ENCODE measurements around the gene PRXL2B.
"Not testable (repeated sequence)": the region's sequence is repeated elsewhere in the genome, so short reads cannot be mapped to it uniquely, and the experiment has no call there.

Gene PRXL2B

DNA sequence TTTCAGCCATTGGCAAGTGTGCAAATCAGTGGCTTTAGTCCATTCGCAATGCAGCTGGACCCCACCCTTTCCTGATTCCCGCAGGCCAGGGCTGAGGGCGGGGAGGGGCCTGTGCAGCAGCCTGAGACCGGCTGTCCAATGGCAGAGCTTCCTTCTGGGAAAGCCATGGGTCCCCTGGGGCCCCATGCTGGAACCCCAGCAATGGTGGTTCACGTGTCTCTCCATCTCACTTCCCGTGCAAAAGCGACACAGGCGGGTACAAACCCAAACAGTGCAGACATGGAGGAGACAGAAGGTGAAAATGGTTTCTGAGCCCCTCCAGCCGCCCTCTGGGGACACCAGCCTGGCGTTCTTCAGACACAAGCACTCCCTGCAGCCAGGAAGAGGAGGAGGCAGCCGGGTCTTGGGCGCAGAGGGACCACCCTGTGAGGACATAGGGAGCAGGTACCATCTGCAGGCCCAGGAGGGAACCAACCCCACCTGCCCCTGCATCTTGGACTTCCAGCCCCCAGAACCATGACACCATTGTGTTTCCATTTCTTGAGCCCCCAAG is 36.2 kb upstream of the PRXL2B start:
- DNase-seq (ENCODE audit: low read depth) = not testable (repeated sequence)

DNA sequence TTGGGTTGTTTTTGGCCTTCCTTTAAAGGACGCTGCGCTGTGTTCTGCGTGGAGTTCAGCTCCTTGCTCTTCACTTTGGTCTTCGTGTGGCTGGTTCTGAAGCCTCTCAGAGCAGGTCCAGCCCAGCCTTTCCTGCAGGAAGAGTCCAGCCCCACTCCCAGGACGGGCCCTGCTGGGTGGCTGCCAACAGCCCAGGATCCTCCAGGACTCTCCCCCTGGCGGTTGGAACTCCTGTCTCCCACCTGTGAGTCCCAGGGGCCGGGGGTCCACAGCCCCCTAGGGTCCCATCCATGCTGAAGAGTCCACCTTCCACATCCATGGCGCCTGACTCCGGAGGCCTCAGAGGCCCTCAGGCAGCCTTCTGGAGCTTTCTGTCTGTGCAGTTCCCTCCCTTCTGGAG is 35.0 kb upstream of the PRXL2B start:
- DNase-seq (ENCODE audit: low read depth) = not testable (repeated sequence)

DNA sequence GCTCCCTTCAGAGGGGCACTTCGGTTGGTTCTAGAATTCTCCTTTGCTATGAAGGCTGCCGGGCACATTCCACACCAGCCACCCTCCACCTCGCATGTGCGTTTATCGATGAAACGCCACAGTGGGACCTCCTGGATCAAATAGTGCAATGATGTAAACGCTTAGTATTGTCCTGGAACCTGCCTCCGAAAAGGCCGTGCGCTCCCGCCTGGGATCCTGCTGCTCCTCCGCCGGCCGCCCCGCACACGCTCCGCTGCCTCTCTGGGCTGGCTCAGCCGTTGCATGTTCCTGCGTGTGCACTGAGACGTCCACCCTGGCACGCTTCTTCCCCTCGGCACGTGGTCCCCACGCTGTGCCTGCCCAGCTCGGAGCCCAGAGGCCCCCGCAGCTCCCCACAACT is 34.4 kb upstream of the PRXL2B start:
- DNase-seq (ENCODE audit: low read depth) = no peak

DNA sequence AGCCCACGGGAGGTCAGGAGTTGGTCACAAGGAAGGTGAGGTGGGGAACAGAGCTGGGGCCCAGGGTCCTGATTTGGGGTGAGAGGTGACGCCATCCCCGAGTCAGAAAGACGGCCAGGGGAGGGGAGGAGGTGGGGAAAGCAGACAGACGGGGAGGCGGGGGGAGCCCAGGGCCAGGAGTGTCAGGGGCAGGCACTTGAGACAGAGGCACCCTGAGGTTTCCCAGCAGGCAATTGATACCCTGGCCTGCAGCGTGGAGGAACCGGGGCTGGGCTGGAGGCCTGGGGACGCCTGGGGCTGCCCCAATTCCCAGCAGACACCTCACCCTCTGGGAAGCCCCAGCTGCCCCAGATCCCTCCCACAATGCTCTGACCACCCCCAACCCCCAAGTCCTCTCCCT is 33.5 kb upstream of the PRXL2B start:
- DNase-seq (ENCODE audit: low read depth) = not testable (repeated sequence)

DNA sequence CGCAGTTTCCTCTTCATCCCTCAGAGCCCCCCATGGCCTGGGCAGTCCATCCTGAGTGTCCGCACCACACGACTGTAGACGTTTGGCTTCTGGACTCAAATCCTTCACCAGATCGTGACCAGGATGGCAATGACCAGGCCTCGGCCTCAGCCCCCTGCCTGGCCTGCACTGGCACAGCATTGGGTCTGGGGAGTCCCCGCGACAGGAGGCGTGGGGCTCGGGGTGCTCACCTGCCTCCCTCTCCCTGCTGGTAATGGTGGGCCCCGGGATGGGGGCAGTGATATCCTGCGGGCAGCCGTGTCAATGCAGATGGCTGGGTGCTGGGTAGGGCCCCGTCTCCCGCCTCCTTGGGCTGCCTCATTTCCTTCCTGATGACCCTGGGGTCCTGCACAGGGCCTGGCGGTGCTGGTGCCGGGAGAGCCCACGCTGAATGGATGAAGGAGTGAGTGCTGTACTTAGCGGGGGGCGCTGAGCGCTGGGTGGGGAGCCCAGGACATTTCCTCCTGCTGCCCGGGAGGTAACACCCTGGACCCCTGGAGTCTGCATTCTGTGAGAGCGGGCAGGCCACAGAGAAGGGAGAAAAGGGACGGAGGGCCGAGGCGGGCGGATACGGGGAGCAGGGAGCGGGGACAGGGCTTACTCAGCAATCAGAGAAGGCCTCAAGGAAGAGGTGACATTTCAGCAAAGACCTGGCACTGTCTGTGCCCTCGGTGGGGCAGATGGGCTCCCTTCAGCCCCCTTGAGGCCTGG is 32.5 kb upstream of the PRXL2B start:
- DNase-seq (ENCODE audit: low read depth) = no peak

DNA sequence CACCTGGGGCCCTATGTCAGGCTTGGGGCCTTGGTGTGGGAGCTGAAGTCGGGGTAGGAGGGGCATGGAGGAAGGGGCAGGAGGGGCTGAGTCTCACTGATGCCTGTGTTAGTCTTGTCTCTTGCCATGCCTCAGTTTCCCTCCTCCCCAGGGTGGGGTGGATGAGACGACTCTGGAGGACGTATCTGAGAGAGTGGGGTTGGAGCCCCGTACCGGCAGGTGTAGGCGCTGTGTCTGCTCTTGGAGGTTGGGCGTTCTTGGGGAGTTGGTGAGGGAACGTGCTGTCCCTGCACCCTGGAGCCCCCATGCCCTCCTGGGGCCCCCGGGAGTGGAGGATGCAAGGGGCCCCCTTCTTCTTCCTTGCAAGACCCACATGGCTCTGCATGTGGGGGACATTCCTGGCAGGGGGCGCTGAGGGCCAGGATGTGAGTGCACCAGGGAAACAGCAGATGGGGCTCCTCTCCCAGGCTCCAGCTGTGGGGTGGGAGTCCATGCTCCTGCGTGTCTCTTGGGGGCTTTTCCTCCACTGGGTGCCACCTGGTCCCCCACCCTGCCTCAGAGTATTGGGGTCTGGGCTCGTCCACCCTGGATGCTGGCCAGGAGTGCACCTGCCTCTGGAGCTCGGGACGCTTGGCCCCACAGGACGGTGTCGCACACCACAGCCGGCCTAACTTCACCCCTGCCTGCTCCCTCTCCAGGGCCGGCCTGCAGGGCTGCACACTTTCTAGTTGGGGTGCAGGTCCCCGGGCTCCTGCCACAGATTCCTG is 31.8 kb upstream of the PRXL2B start:
- peak; percentile 18 for DNase-seq (ENCODE audit: low read depth)

DNA sequence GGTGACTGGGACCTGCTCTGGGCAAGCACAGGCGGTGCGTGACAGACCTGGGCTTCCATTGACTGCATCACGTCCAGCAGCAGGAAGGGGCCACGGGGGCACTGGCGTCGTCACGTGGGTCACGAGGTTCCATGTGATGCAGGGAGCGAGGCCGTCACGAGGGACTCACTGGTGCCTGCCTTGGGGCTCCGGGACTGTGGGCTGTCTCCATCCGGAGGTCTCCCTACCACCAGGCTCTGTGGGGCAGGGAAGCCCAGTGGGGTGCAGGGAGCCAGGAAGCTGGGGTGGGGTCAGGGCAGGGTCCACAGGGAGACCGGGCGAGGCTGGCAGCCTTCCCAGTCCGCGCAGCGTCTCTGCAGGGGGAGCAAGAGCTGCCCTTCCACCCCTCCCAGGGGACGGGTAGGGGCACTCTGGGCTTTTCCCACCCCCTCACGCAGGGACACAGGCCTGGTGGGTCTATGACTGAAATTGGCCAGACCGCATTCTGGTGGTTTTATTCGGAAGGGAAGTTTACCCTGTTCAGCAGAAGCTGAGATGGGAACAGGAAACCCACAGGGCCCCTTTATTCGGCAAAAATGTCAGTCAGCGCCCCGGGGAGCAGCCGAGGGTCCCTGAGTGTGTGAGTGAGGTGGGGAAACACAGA is 30.8 kb upstream of the PRXL2B start:
- DNase-seq (ENCODE audit: low read depth) = peak; percentile 72

DNA sequence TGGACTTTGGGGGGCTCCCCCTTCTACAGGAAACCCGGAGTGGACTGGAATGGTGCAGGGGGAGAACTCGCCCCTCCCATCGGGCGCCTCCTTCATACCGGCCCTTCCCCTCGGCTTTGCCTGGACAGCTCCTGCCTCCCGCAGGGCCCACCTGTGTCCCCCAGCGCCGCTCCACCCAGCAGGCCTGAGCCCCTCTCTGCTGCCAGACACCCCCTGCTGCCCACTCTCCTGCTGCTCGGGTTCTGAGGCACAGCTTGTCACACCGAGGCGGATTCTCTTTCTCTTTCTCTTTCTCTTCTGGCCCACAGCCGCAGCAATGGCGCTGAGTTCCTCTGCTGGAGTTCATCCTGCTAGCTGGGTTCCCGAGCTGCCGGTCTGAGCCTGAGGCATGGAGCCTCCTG is 30.3 kb upstream of the PRXL2B start, which contains the start of gene TNFRSF14:
TNFRSF14 (plus strand) TSS at position 95 of the 401 bp plus-strand sequence; CDS start at position 389, 294 bp downstream.
- DNase-seq (ENCODE audit: low read depth) = peak; percentile 57

DNA sequence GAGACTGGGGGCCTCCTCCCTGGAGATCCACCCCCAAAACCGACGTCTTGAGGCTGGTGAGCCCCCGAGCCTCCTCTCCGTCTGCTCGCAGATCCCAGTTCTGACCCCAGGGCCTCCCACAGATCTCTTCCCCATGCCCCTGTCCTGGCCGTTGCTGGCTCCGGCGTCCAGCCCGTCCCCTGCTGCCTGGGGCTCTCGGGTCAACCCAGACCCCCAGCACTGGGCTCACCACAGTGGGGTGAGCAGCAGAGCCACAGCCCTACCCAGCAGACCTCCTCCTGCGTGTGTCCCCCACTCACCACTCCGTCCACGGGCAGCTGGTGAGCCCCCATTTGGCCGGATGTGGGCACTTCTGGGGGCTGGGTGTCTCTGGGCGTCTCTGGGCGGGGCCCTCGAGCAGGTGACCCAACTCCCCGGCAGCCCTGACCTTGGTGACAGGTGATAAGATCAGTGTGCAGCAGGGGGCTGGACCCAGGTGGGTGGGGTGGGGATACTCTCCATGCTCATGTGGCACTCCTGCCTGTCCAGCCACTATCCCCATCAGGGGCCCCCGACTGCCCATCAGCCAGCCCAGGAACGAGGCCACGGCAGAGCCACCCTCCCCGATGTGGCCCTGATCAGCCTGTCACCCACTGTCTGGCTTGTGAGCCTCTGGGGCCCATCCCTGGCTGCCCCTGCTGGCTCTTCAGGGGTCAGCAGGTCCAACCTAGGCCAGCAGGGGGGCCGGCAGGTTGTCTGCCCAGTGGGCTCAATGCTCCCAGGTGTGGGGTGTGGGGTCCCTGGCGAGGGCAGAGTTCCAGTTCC is 29.7 kb upstream of the PRXL2B start:
- DNase-seq (ENCODE audit: low read depth) = peak; percentile 31

DNA sequence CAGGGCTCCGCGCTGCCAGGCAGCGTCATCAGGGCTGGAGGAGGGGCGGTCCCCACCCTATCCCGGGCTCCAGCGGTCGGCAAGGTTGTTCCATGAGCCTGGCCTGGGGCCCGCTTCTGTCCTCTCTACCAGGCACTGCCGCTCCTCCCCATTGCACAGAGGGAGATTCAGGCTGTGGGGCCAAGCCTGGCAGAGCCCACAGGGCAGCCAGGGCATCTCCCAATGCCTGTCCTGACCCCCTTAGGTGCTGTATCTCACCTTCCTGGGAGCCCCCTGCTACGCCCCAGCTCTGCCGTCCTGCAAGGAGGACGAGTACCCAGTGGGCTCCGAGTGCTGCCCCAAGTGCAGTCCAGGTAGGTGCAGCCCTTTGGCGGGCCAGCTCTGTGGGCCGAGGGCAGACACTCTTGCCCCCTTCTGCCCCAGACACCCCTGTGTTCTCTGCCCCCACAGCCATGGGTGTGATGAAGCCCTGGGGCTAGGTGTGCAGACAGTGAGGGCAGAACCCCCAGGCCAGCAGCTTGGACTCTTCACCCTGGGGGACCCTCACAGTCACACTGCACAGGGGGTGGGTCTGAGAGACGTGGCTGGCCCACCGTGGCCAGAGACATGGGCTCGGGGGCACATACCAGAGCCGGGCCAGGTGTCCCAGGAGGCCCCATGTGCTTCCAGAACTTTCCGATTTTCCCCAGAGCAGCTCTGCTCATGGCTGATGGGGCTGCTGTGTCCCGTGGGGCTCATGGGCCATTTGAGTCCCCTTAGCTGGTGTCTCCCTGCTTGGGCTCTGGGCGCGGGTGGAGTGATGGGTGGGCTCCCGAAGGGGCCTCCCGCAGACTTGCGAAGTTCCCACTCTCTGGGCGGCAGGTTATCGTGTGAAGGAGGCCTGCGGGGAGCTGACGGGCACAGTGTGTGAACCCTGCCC is 28.8 kb upstream of the PRXL2B start:
- DNase-seq (ENCODE audit: low read depth) = no peak

DNA sequence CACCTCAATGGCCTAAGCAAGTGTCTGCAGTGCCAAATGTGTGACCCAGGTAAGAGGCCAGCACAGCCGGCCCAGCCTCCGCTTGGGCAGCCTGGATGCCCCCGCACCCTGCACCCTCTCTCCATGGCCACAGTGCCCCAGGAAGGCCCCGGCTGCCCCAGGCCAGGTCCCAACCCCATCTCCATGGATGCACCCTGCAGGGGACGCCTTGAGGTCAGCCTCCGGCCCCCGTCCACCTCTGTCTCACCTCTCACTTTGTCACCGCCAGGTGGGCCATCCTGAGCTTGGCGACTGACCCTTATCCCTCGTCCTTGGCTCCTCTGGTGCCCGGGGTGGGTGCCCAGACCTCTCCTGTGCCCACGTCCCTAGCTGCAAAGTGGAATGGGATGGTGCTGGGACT is 28.2 kb upstream of the PRXL2B start:
- DNase-seq (ENCODE audit: low read depth) = no peak

DNA sequence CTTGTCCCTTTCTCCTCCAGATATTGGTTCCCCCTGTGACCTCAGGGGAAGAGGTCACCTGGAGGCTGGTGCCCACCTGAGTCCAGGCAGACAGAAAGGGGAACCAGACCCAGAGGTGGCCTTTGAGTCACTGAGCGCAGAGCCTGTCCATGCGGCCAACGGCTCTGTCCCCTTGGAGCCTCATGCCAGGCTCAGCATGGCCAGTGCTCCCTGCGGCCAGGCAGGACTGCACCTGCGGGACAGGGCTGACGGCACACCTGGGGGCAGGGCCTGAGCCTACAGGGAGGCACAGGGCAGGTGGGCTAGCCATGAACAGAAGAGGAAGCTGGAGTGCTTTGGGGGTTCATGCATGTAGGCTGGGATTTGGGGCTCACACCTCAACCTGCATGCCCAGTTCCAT is 27.7 kb upstream of the PRXL2B start:
- DNase-seq (ENCODE audit: low read depth) = no peak

DNA sequence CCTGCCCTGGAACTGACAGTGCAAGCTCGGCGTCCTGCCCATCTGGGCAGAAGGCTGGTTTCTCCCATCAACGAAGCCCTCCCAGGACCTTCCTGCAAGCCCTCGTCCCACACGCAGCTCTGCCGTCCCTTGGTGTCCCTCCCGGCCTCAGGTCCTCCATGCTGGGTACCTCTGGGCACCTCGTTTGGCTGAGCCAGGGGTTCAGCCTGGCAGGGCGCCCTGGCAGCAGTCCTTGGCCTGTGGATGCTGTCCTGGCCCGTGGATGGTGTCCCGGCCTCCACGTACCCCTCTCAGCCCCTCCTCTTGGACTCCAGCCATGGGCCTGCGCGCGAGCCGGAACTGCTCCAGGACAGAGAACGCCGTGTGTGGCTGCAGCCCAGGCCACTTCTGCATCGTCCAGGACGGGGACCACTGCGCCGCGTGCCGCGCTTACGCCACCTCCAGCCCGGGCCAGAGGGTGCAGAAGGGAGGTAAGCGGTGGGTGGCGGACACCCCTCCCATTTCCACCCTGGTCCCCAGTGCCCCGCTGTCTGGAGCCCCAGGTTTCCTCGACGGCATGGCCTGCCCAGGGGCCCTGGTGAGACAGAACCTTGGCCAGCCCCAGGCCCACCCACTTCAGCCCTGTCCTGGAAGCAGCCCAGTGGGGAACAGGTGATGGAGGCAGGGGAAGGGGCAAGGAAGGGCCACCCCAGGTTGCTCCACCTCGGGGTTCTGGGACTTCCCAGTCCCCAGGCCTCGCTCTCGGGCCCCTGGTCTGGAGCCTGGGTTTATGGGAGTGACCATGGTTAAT is 26.9 kb upstream of the PRXL2B start:
- no peak for DNase-seq (ENCODE audit: low read depth)

DNA sequence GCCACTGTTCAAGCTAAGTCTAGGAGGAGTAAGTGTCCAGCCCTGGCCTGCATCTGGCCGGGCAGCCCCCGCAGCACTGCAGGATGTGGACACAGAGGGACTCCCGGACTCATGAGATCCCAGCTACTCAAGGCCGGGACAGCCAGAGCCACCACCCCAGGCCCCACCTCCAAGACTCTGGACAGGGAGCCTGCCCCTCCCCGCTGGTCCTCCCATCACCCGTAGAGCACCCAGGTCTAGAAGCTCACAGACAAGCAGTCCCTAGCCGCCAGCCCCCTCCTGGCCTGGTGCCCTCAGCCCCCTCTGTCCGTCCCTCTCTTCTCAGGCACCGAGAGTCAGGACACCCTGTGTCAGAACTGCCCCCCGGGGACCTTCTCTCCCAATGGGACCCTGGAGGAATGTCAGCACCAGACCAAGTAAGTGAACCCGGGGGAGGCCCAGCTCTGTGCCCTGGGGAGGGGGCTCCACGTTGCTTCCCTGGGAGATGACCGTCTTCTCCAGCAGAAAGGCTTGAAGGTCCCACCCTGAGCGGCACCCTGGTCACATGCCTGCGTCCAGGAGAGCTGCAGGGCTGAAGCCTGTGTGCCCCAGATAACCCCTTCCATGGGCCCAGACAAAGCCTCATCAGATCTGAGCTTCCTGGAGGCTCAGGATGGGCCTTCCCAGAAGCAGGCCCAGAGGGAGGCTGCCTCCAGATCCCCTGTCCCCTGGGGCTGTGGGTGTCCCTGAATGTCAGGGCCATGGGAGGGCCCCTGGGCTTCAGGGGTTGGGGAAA is 26.1 kb upstream of the PRXL2B start:
- no peak for DNase-seq (ENCODE audit: low read depth)

DNA sequence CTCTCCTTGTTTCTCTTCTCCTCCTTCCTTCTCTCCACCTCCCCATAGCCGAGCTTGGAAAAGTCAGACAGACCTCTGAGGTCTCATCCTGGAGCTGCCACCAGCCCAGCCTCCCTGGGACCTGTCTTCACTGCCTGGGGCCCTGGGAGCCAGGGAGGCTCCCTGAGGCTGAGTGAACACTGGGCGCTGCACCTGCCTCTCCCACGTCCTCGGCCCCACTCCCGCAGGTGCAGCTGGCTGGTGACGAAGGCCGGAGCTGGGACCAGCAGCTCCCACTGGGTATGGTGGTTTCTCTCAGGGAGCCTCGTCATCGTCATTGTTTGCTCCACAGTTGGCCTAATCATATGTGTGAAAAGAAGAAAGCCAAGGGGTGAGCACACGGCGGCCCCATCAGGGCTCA is 25.1 kb upstream of the PRXL2B start:
- DNase-seq (ENCODE audit: low read depth) = no peak

DNA sequence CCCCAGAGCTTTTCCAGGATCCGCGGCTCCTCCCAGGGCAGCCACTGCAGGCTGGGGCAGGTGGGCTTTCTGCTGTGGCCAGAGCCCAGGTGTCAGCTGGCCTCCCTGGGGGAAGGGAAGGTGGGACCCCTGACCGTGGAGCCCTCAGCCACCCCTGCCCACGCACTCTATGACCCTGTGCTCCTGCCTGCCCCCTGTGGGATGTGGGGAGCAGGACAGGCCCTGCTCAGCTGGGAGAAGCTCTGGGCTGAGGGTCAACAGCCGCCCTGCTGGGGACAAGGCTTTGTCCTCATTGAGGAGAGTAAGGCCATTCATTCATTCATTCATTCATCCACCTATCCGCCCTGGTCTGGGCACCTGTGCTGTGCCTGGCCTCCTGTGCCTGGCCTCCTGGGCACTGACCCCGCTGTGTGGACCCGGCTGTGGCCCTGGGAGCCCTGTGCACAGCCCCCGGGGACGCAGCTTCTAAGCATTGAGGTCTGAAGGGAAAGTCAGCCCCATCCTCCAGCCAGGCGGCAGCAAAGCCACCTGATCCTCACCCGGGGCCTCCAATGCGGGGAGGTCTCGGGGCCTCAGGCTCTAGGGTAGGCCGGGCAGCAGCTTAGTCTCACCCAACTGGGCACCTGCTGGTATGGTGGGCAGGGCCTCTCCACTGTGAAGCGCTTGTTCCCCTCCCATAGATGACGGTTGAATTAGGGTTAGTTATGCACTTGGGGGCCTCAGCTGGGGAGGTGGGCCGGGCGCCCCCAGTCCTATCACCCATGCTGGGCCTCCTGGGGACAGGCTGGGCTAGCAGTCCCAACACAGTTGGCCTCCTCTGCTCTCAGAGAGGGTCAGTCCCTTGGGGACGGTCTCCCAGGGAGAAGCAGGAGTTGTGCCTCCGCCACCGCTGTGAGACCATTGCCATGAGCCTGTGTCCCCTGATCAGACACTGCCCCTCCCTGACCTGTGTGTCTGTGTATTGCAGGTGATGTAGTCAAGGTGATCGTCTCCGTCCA is 24.4 kb upstream of the PRXL2B start:
- DNase-seq (ENCODE audit: low read depth) = no peak

DNA sequence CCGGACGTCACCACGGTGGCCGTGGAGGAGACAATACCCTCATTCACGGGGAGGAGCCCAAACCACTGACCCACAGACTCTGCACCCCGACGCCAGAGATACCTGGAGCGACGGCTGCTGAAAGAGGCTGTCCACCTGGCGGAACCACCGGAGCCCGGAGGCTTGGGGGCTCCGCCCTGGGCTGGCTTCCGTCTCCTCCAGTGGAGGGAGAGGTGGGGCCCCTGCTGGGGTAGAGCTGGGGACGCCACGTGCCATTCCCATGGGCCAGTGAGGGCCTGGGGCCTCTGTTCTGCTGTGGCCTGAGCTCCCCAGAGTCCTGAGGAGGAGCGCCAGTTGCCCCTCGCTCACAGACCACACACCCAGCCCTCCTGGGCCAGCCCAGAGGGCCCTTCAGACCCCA is 23.4 kb upstream of the PRXL2B start:
- no peak for DNase-seq (ENCODE audit: low read depth)
